Small intestine (tissue), 7 donors: ENCODE data around the gene PPP1R2B. TPM values are rescaled to one million over a fixed set of nuclear protein-coding genes. Genes with fewer than 3 reads are reported as not detected.
"Not testable (repeated sequence)": the region's sequence is repeated elsewhere in the genome, so short reads cannot be mapped to it uniquely, and the experiment has no call there.

Experiments used
- DNase-seq, 2 donors: peaks; one replicate each; pipeline versions ENCODE4 v3.0.0 to v3.0.0-alpha.2; 2013
- FAIRE-seq: peaks from 2 replicates; lab custom pipeline; 2012; peaks lifted over from hg19 to GRCh38; lab: Jason Lieb, UNC
- H3K27ac ChIP-seq, 3 donors: one replicate each; pipeline ENCODE4 v1.5.1; 2013; ENCODE audit warnings: low read length in 2 of 3, mild to moderate bottlenecking in 2 of 3, control low read depth in 1 of 3, inconsistent platforms in 1 of 3, low read depth in 1 of 3, moderate library complexity in 1 of 3
- H3K27me3 ChIP-seq, 3 donors: one replicate each; pipeline ENCODE4 v1.6.1; 2013; ENCODE audit warnings: low read length in 3 of 3, inconsistent platforms in 1 of 3; ENCODE audit not compliant: control insufficient read depth in 3 of 3, insufficient read depth in 3 of 3
- H3K36me3 ChIP-seq, 3 donors: one replicate each; pipeline ENCODE4 v1.6.1; 2013; ENCODE audit warnings: low read length in 3 of 3, inconsistent platforms in 1 of 3, low read depth in 1 of 3, mild to moderate bottlenecking in 1 of 3, moderate library complexity in 1 of 3; ENCODE audit not compliant: control insufficient read depth in 3 of 3, insufficient read depth in 2 of 3
- H3K4me1 ChIP-seq, 3 donors: one replicate each; pipeline ENCODE4 v1.6.1; 2013; ENCODE audit warnings: low read length in 2 of 3, inconsistent platforms in 1 of 3, low read depth in 1 of 3, mild to moderate bottlenecking in 1 of 3, moderate library complexity in 1 of 3; ENCODE audit not compliant: control insufficient read depth in 3 of 3, insufficient read depth in 2 of 3
- H3K4me3 ChIP-seq, 3 donors: one replicate each; pipeline ENCODE4 v1.5.1; 2013; ENCODE audit warnings: low read length in 3 of 3, control low read depth in 1 of 3, inconsistent platforms in 1 of 3, low read depth in 1 of 3, mild to moderate bottlenecking in 1 of 3, moderate library complexity in 1 of 3
- H3K9me3 ChIP-seq, 2 donors: one replicate each; pipeline ENCODE4 v1.6.1; 2013; ENCODE audit warnings: low read depth in 1 of 2, low read length in 1 of 2; ENCODE audit not compliant: control insufficient read depth in 2 of 2, insufficient read depth in 1 of 2
- WGBS, 3 donors: extraction: QIAGEN DNeasy Blood & Tissue Kit; methylation state at CpG; one replicate each; pipeline ENCODE4 v1.1.7; 2013; 5-methylcytosine and 5-hydroxymethylcytosine counted together
- polyA plus RNA-seq, 4 donors: library from polyadenylated mRNA; stranded (reverse) in 3 of 4; unstranded in 1 of 4; fragments of 200-250 nt in 3 of 4; fragments of 120-200 nt in 1 of 4; gene quantifications; one replicate each; pipeline versions ENCODE4 v1.2.1 to v1.2.3, GENCODE V29; 2013
- donor health status: healthy with polysubstance abuse.
- donor health status: control.
- donor health status: control.
- donor health status: Bipolar disorder and iron deficiency.
- donor health status: healthy.

The PPP1R2B gene
- polyA plus RNA-seq, 4 donors: 0.03 to 0.10 TPM; not detected in 2

- Histone ChIP-seq H3K9me3 (no peaks in the 10 kb centered on the region), H3K4me3 (no peak overlapping the region)
- no peak for FAIRE-seq
Observed at GRCh38 chr5:156846914-156847313, 3.2 kb upstream of the PPP1R2B start.

GRCh38 chr5:156848447-156848846 lies 1.6 kb upstream of the PPP1R2B start:
- WGBS, 3 donors: 83 to 84% (median 83%) methylated on average over 1 of the region's 1 CpG
- FAIRE-seq, H3K4me1 ChIP-seq: not testable (repeated sequence)

More at GRCh38 chr5:156846914-156847313, 3.2 kb upstream of the PPP1R2B start:
- WGBS, 3 donors: 62 to 79% (median 63%) methylated on average over 2 of the region's 2 CpGs
- H3K36me3 ChIP-seq: no peaks in the 10 kb centered on the region
- no peaks in the 10 kb centered on the region for H3K4me1 ChIP-seq
- peaks cover 0 to 8% (median 6%) of the 10 kb centered on the region in 3 donors for H3K27me3 ChIP-seq
- no peak overlapping the region for H3K27ac ChIP-seq
- DNase-seq: no peak

GRCh38 chr5:156851880-156852279 lies 1.8 kb downstream of the PPP1R2B start:
- Histone ChIP-seq H3K9me3 (no peaks in the 10 kb centered on the region), H3K4me3 (no peak overlapping the region), H3K36me3 (no peaks in the 10 kb centered on the region), H3K27me3 (peaks cover 0 to 8% (median 6%) of the 10 kb centered on the region in 3 donors), H3K4me1 (no peaks in the 10 kb centered on the region), H3K27ac (no peak overlapping the region)
- 74 to 82% (median 76%) methylated on average over 3 of the region's 3 CpGs for WGBS, 3 donors
- no peak for DNase-seq
- FAIRE-seq: no peak

More at GRCh38 chr5:156848447-156848846, 1.6 kb upstream of the PPP1R2B start:
- H3K9me3 ChIP-seq, DNase-seq, H3K36me3 ChIP-seq, H3K27ac ChIP-seq, H3K4me3 ChIP-seq, H3K27me3 ChIP-seq: not testable (repeated sequence)

DNA sequence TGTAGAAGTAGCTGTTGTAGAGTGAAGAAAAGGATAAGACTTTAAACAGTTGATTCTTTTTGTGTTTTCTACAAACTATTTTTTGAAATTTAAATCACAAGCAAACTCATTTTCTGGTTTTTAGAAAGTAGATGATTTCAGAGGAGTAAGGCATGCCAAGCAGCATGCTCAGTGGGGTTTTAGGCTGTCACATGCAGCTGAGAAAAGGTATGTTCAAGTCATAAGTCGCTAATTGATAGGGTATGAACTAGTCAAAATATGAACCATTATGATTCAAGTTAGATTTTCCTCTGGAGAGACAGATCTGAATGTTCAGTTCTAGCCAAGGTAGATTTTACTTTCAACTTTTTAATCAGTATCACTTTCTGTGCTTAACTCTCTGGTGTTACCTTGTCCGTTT lies 3.0 kb downstream of the PPP1R2B start:
- FAIRE-seq, H3K36me3 ChIP-seq, H3K27me3 ChIP-seq, H3K27ac ChIP-seq, H3K9me3 ChIP-seq, H3K4me3 ChIP-seq, H3K4me1 ChIP-seq, DNase-seq: not testable (repeated sequence)
- WGBS, 3 donors: 67 to 73% (median 70%) methylated on average over 2 of the region's 2 CpGs

DNA sequence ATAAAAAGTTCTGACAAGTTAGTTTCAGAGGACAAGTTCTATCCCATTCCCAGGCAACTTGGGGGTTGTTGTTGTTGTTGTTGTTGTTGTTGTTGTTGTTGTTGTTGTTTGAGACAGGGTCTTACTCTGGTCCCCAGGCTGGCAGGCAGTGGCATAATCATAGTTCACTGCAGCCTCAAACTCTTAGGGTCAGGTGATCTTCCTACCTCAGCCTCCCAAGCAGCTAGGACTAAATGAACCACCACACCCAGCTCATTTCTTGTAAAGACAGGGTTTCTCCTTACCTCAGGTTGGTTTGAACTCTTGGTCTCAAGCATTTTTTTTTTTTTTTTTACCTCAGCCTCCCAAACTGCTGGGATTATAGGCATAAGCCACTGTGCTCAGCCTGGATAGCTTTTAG lies 15.3 kb downstream of the PPP1R2B start:
- DNase-seq: no peak
- Histone ChIP-seq H3K4me1 (no peaks in the 10 kb centered on the region), H3K36me3 (no peaks in the 10 kb centered on the region), H3K4me3 (no peak overlapping the region), H3K27ac (no peak overlapping the region), H3K27me3 (no peaks in the 10 kb centered on the region), H3K9me3 (peaks cover 0 to 3% of the 10 kb centered on the region in 2 donors)
- no peak for FAIRE-seq

DNA sequence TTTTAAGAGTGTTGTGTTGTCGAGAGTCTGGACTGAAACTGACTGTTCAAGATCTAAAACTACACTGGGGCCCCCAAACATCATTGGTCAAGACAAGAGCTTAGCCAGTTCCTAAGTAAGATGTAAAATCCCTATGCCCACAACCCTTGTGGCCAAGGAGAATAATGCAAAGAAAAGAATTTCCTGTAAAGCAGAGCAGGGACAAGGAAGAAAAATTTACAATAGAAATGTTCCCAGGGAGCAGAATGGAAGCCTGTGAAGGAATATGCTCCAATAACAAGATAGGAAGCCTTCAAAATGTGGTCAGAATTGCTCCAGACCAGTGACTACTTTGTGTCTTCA lies 20.4 kb downstream of the PPP1R2B start:
- no peaks in the 10 kb centered on the region for H3K4me1 ChIP-seq
- 85 to 97% (median 86%) methylated on average over 1 of the region's 1 CpG for WGBS, 3 donors
- no peak for DNase-seq
- peaks cover 0 to 4% of the 10 kb centered on the region in 2 donors for H3K9me3 ChIP-seq
- H3K27me3 ChIP-seq: no peaks in the 10 kb centered on the region
- no peak for FAIRE-seq
- H3K4me3 ChIP-seq: no peak overlapping the region
- H3K27ac ChIP-seq: no peak overlapping the region
- no peaks in the 10 kb centered on the region for H3K36me3 ChIP-seq

- H3K27me3 ChIP-seq: no peaks in the 10 kb centered on the region
- H3K4me3 ChIP-seq: no peak overlapping the region
- H3K27ac ChIP-seq: no peak overlapping the region
- no peaks in the 10 kb centered on the region for H3K4me1 ChIP-seq
- DNase-seq (no peak), FAIRE-seq (no peak)
- H3K9me3 ChIP-seq: peaks cover 0 to 4% of the 10 kb centered on the region in 2 donors
- no peaks in the 10 kb centered on the region for H3K36me3 ChIP-seq
- 27 to 81% (median 58%) methylated on average over 1 of the region's 1 CpG for WGBS, 3 donors
Observed at GRCh38 chr5:156871212-156871611, 21.1 kb downstream of the PPP1R2B start.

- Histone ChIP-seq H3K27me3 (no peaks in the 10 kb centered on the region), H3K4me1 (no peaks in the 10 kb centered on the region), H3K9me3 (no peaks in the 10 kb centered on the region), H3K4me3 (no peak overlapping the region), H3K27ac (no peak overlapping the region), H3K36me3 (no peaks in the 10 kb centered on the region)
- no peak for FAIRE-seq
- no peak for DNase-seq
- WGBS, 3 donors: 69 to 73% (median 69%) methylated on average over 3 of the region's 3 CpGs
Observed at GRCh38 chr5:156879665-156880285, 29.7 kb downstream of the PPP1R2B start.

DNA sequence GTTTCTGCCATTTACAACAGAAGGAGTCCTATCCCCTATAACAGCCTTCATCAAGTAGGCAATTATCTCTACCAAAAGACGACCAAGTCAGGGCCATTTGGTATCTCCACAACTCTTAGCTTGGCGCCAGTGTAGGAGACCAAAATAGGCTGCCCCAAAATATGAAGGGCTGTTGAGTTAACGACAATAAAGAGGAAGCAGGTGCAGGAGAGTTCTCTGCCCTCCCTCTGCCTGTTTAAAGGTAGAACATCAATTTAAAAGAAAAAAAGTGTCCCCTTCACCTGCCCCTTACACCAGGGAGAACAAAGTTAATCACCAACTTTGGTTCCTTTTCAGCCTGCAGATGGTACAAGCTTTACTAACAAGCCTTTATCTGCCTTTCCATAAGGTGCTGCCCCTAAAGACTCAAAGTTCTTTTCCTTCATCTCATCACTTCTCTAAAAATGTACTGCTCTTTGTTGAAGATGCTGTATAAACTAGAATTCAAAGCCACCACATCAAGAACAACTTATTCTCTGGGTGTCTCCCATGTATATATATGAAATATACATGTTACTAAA lies 33.3 kb downstream of the PPP1R2B start:
- Histone ChIP-seq H3K27me3 (no peaks in the 10 kb centered on the region), H3K9me3 (no peaks in the 10 kb centered on the region), H3K4me1 (no peaks in the 10 kb centered on the region), H3K27ac (no peak overlapping the region), H3K36me3 (no peaks in the 10 kb centered on the region), H3K4me3 (no peak overlapping the region)
- DNase-seq: no peak
- FAIRE-seq: no peak
- WGBS, 3 donors: 37 to 66% (median 55%) methylated on average over 3 of the region's 3 CpGs
